ENCODE measurements around the gene IDI1.

The IDI1 gene

GRCh38 chr10:994836-995558 is 53.9 kb downstream of the IDI1 start:
- no peak for DNase-seq (ENCODE audit: low read depth, low spot score)

- no peak for DNase-seq (ENCODE audit: low read depth, low spot score)
Observed at GRCh38 chr10:992871-993270, 56.0 kb downstream of the IDI1 start.

- DNase-seq (ENCODE audit: low read depth, low spot score): no peak
Observed at GRCh38 chr10:992467-992866, 56.5 kb downstream of the IDI1 start.

- no peak for DNase-seq (ENCODE audit: low read depth, low spot score)
Observed at GRCh38 chr10:990808-991207, 58.1 kb downstream of the IDI1 start.

Data from brain pericyte (primary cell).